Colonic mucosa (tissue), 4 donors: Measurements from ENCODE around the gene LLGL1. TPM values are rescaled to one million over a fixed set of nuclear protein-coding genes. Genes with fewer than 3 reads are reported as not detected.
"Not testable (repeated sequence)": the region's sequence is repeated elsewhere in the genome, so short reads cannot be mapped to it uniquely, and the experiment has no call there.

ENCODE experiments used
- DNase-seq: peaks from one replicate; pipeline ENCODE4 v3.0.0-alpha.2; 2020
- H3K27ac ChIP-seq: fragments of 200-600 bp; one replicate; pipeline ENCODE4 v1.8.0; 2021
- H3K27me3 ChIP-seq: fragments of 200-600 bp; one replicate; pipeline ENCODE4 v1.8.0; 2021
- H3K36me3 ChIP-seq: fragments of 200-600 bp; one replicate; pipeline ENCODE4 v1.8.0; 2021
- H3K4me1 ChIP-seq: fragments of 200-600 bp; one replicate; pipeline ENCODE4 v1.8.0; 2021; ENCODE audit warnings: mild to moderate bottlenecking
- H3K4me3 ChIP-seq: fragments of 200-600 bp; one replicate; pipeline ENCODE4 v1.8.0; 2021
- H3K9ac ChIP-seq, 2 donors: one replicate each; pipeline ENCODE4 v1.7.0; 2013; ENCODE audit warnings: control low read depth in 2 of 2, low read depth in 2 of 2, low read length in 2 of 2
- H3K9me3 ChIP-seq: fragments of 200-600 bp; one replicate; pipeline ENCODE4 v1.8.0; 2021
- intact Hi-C: fragments of 100-400 bp; cut with DNase I; formaldehyde crosslinking; loops from one replicate; pipeline ENCODE4 v1.14.1; 2022
- total RNA-seq, 2 donors: library from RNA; stranded (reverse); fragmentation: NEBNext Ultra II Directional in 1 of 2; extraction: Animal tissue kit (Norgen Biotek cat#: 25700) in 1 of 2; gene quantifications; one replicate each; pipeline ENCODE4 v1.2.1, GENCODE V29; 2021
- TF ChIP-seq, protein P1 (sequence below): fragments of 200-600 bp; IDR thresholded peaks from one replicate; pipeline ENCODE4 v1.8.0; 2022; ENCODE audit warnings: antibody characterized with exemption, mild to moderate bottlenecking
- donor health status: healthy.
- donor health status: DM: no; HTN: no; CAD: no.
- donor health status: DM: no; HTN: no; CAD: no.

Gene LLGL1
- total RNA-seq, 2 donors from 2014 or later = 7.8 to 13.1 TPM

DNA sequence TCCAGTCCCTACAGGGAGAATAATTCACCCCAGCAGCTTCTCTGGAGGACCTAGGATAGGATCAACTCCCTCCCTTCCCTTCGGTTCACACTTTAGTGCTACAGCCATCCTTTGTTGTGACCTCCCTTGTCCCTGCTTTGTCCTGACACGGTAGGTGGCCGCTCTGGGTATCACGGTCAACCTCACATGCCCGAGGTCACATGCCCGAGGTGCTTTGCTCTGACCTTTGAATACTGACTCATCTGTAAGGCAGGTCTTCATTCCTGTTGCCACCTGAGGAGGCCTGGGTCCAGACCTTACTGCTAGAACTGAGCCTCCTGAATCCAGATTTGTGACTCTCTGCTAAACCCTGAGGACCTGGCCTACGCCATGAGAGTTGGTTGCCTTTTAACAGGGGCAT, 22.1 kb upstream of the LLGL1 start:
- intact Hi-C loops = no loop called here
- no peak overlapping the region for H3K9ac ChIP-seq
- H3K27me3 ChIP-seq = no peaks in the 10 kb centered on the region
- no peaks in the 10 kb centered on the region for H3K4me1 ChIP-seq
- no peak overlapping the region for H3K4me3 ChIP-seq
- DNase-seq = no peak
- peaks cover 12% of the 10 kb centered on the region for H3K36me3 ChIP-seq
- H3K27ac ChIP-seq = no peak overlapping the region
- no peaks in the 10 kb centered on the region for H3K9me3 ChIP-seq
- TF ChIP-seq, protein P1, sequence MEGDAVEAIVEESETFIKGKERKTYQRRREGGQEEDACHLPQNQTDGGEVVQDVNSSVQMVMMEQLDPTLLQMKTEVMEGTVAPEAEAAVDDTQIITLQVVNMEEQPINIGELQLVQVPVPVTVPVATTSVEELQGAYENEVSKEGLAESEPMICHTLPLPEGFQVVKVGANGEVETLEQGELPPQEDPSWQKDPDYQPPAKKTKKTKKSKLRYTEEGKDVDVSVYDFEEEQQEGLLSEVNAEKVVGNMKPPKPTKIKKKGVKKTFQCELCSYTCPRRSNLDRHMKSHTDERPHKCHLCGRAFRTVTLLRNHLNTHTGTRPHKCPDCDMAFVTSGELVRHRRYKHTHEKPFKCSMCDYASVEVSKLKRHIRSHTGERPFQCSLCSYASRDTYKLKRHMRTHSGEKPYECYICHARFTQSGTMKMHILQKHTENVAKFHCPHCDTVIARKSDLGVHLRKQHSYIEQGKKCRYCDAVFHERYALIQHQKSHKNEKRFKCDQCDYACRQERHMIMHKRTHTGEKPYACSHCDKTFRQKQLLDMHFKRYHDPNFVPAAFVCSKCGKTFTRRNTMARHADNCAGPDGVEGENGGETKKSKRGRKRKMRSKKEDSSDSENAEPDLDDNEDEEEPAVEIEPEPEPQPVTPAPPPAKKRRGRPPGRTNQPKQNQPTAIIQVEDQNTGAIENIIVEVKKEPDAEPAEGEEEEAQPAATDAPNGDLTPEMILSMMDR = no peak

DNA sequence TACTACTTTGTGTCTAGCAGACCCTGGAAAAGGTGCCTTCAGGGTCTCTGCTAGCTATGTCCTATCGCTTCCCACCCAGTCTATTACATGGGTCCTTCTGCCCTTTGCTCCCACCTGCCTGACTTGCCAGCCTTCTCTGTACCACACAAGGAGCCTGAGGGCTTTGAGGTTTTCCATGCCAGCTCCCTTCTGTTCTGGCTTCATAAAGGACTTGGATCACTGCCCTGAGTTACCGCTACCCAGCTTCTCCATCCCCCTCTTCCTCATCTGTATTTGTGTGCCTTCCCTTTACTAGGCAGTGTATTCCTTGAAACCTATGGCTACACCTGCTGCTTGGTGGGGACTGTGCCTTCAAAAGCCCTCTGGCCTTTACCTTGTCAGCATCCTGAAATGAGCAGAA, 19.6 kb upstream of the LLGL1 start:
- H3K27me3 ChIP-seq = no peaks in the 10 kb centered on the region
- H3K27ac ChIP-seq = no peak overlapping the region
- peaks cover 21% of the 10 kb centered on the region for H3K36me3 ChIP-seq
- H3K4me3 ChIP-seq = no peak overlapping the region
- no peak for DNase-seq
- TF ChIP-seq, protein P1 = no peak
- intact Hi-C loops = no loop called here
- H3K4me1 ChIP-seq = no peaks in the 10 kb centered on the region
- no peak overlapping the region for H3K9ac ChIP-seq
- no peaks in the 10 kb centered on the region for H3K9me3 ChIP-seq

DNA sequence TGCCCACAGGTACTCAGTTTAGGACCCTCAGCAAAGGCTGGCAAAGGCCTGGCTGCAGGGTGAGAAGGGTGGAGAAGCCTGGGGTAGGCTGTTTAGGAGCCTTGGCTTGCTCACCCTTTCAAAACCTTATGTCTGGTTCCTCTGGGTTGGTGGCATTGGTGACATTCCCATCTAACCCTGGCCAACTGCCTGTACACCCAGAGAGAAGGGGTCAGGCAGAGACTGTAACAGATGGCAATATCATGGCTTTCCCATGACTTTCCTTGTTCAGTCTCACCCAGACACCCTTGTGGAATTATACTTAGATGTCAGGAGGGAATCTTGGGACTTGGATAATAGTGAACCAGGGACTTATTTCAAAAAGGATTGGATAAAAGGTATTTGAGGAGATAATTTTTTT, 18.5 kb upstream of the LLGL1 start:
- H3K9me3 ChIP-seq = no peaks in the 10 kb centered on the region
- TF ChIP-seq, protein P1 = no peak
- H3K4me3 ChIP-seq = no peak overlapping the region
- no peaks in the 10 kb centered on the region for H3K27me3 ChIP-seq
- H3K4me1 ChIP-seq = no peaks in the 10 kb centered on the region
- no peak for DNase-seq
- H3K36me3 ChIP-seq = peaks cover 23% of the 10 kb centered on the region
- no peak overlapping the region for H3K9ac ChIP-seq
- no peak overlapping the region for H3K27ac ChIP-seq
- intact Hi-C loops = no loop called here

GRCh38 chr17:18208092-18208491, 17.3 kb upstream of the LLGL1 start:
- intact Hi-C loops = no loop called here
- DNase-seq = no peak
- no peak overlapping the region for H3K9ac ChIP-seq

GRCh38 chr17:18213666-18214270, 11.7 kb upstream of the LLGL1 start:
- Histone ChIP-seq H3K4me1 (no peaks in the 10 kb centered on the region), H3K4me3 (no peak overlapping the region), H3K27ac (no peak overlapping the region), H3K27me3 (no peaks in the 10 kb centered on the region), H3K36me3 (peaks cover 11% of the 10 kb centered on the region), H3K9ac (no peak overlapping the region), H3K9me3 (no peaks in the 10 kb centered on the region)
- no peak for DNase-seq
- TF ChIP-seq, protein P1 = no peak
- intact Hi-C loops = no loop called here

More at GRCh38 chr17:18208092-18208491, 17.3 kb upstream of the LLGL1 start:
- TF ChIP-seq, protein P1 = no peak
- H3K27ac ChIP-seq = no peak overlapping the region
- H3K27me3 ChIP-seq = no peaks in the 10 kb centered on the region
- no peak overlapping the region for H3K4me3 ChIP-seq
- no peaks in the 10 kb centered on the region for H3K4me1 ChIP-seq
- peaks cover 23% of the 10 kb centered on the region for H3K36me3 ChIP-seq
- no peaks in the 10 kb centered on the region for H3K9me3 ChIP-seq

- not testable (repeated sequence) for H3K27ac ChIP-seq, H3K27me3 ChIP-seq
- intact Hi-C loops = loop anchor here (5.0 kb wide), 1 partner anchor 75 kb away; no protein-coding TSS in a partner anchor
Measured at GRCh38 chr17:18216906-18217305, 8.5 kb upstream of the LLGL1 start.

More at GRCh38 chr17:18216906-18217305, 8.5 kb upstream of the LLGL1 start:
- not testable (repeated sequence) for H3K36me3 ChIP-seq, H3K4me1 ChIP-seq, H3K9me3 ChIP-seq, DNase-seq, H3K9ac ChIP-seq, H3K4me3 ChIP-seq
